GM12878 (cell line): ENCODE measurements around the gene ALDH3A2. TPM values are rescaled to one million over a fixed set of nuclear protein-coding genes. Genes with fewer than 3 reads are reported as not detected.

ENCODE experiments used
- ASH2L ChIP-seq: fragments of 300-600, 200-600 bp; sonication (generic); IDR thresholded peaks from 2 replicates; pipeline ENCODE4 v1.6.1; 2017; ENCODE audit warnings: low read depth, mild to moderate bottlenecking, borderline replicate concordance
- ATF7 ChIP-seq: fragments of 450-650 bp; IDR thresholded peaks from 2 replicates; pipeline ENCODE4 v1.6.1; 2016; ENCODE audit warnings: low read depth, mild to moderate bottlenecking
- CBFB ChIP-seq: IDR thresholded peaks from 2 replicates; pipeline ENCODE4 v1.6.1; 2016; ENCODE audit warnings: antibody characterized with exemption, low read depth
- EGR1 ChIP-seq, 2 experiments: IDR thresholded peaks; 1 replicate in 1 of 2; 2 replicates in 1 of 2; pipeline ENCODE4 v1.6.1; 2011 to 2012; ENCODE audit warnings: low read depth in 2 of 2, low read length in 2 of 2, borderline replicate concordance in 1 of 2, mild to moderate bottlenecking in 1 of 2, moderate library complexity in 1 of 2
- ETV6 ChIP-seq, 2 experiments: fragments of 450-650 bp in 1 of 2; IDR thresholded peaks in 1 of 2; conservative IDR thresholded peaks in 1 of 2; 2 replicates each; pipeline ENCODE4 v1.6.1; 2014; ENCODE audit warnings: antibody characterized with exemption in 1 of 2, borderline replicate concordance in 1 of 2, low read depth in 1 of 2, mild to moderate bottlenecking in 1 of 2, moderate library complexity in 1 of 2
- EZH2 ChIP-seq: IDR thresholded peaks from 2 replicates; pipeline ENCODE4 v1.6.1; 2012; ENCODE audit warnings: low read depth, mild to moderate bottlenecking, control low read depth, inconsistent platforms, low read length, borderline replicate concordance; ENCODE audit not compliant: control insufficient read depth
- HSF1 ChIP-seq: fragments of 150-350 bp; IDR thresholded peaks from 2 replicates; pipeline ENCODE4 v1.6.1; 2014; ENCODE audit warnings: mild to moderate bottlenecking, low read depth, low read length
- JUNB ChIP-seq: IDR thresholded peaks from 2 replicates; pipeline ENCODE4 v1.6.1; 2016; ENCODE audit warnings: antibody characterized with exemption, mild to moderate bottlenecking
- MLLT1 ChIP-seq: fragments of 450-650 bp; IDR thresholded peaks from 2 replicates; pipeline ENCODE4 v1.6.1; 2016; ENCODE audit warnings: mild to moderate bottlenecking
- PML ChIP-seq: IDR thresholded peaks from 2 replicates; pipeline ENCODE4 v1.6.1; 2012; ENCODE audit warnings: low read length, inconsistent platforms
- POLR2AphosphoS5 ChIP-seq: IDR thresholded peaks from 2 replicates; pipeline ENCODE4 v1.6.1; 2011; ENCODE audit warnings: mild to moderate bottlenecking, low read length, inconsistent platforms
- RAD51 ChIP-seq: fragments of 450-650 bp; IDR thresholded peaks from 2 replicates; pipeline ENCODE4 v1.6.1; 2016; ENCODE audit warnings: moderate library complexity, mild to moderate bottlenecking, inconsistent platforms
- TBL1XR1 ChIP-seq: IDR thresholded peaks from 2 replicates; pipeline ENCODE4 v1.6.1; 2012; ENCODE audit warnings: low read depth, low read length, improper control_type of control experiment
- polyA plus RNA-seq, 11 experiments: library from polyadenylated mRNA; depleted of rRNA in 4 of 11; unstranded in 6 of 11; stranded (reverse) in 5 of 11; fragments of >200 nt; fragmentation: Nextera tagmentation in 4 of 11; fragmentation: Illumina TruSeq in 1 of 11; extraction: Ambion mirVana in 4 of 11; extraction: Trizol in 1 of 11; gene quantifications; 1 replicate in 1 of 11; 2 replicates in 10 of 11; pipeline versions ENCODE4 v1.2.1 to v1.2.3, GENCODE V29; 2011 to 2016; ENCODE audit warnings: inconsistent platforms in 2 of 11, missing spikeins in 2 of 11, low read depth in 1 of 11
- total RNA-seq, 4 experiments: library from RNA; depleted of rRNA in 3 of 4; stranded (reverse); fragments of >200 nt in 3 of 4; fragmentation: Illumina TruSeq in 1 of 4; extraction: Trizol in 1 of 4; gene quantifications; 2 replicates each; pipeline versions ENCODE4 v1.2.1 to v1.2.3, GENCODE V29; 2013 to 2021
- TF ChIP-seq, protein P1 (sequence below): IDR thresholded peaks from 2 replicates; pipeline ENCODE4 v1.6.1; 2011; ENCODE audit warnings: mild to moderate bottlenecking, low read depth, low read length, moderate library complexity; ENCODE audit not compliant: insufficient replicate concordance
- TF ChIP-seq, protein P2 (sequence below): fragments of 450-650 bp; IDR thresholded peaks from 2 replicates; pipeline ENCODE4 v1.6.1; 2017; ENCODE audit warnings: antibody characterized with exemption, mild to moderate bottlenecking, moderate library complexity
- TF ChIP-seq, protein P3 (sequence below): IDR thresholded peaks from 2 replicates; pipeline ENCODE4 v1.6.1; 2011; ENCODE audit warnings: low read depth, mild to moderate bottlenecking, low read length, moderate library complexity, borderline replicate concordance; ENCODE audit errors: extremely low read depth

The ALDH3A2 gene
- total and polyA plus RNA-seq, 10 of the 15 experiments (the other 5 are each of a cell fraction or from before 2014, with no cell fraction given) = 5.0 to 37.0 (median 26.1) TPM

DNA sequence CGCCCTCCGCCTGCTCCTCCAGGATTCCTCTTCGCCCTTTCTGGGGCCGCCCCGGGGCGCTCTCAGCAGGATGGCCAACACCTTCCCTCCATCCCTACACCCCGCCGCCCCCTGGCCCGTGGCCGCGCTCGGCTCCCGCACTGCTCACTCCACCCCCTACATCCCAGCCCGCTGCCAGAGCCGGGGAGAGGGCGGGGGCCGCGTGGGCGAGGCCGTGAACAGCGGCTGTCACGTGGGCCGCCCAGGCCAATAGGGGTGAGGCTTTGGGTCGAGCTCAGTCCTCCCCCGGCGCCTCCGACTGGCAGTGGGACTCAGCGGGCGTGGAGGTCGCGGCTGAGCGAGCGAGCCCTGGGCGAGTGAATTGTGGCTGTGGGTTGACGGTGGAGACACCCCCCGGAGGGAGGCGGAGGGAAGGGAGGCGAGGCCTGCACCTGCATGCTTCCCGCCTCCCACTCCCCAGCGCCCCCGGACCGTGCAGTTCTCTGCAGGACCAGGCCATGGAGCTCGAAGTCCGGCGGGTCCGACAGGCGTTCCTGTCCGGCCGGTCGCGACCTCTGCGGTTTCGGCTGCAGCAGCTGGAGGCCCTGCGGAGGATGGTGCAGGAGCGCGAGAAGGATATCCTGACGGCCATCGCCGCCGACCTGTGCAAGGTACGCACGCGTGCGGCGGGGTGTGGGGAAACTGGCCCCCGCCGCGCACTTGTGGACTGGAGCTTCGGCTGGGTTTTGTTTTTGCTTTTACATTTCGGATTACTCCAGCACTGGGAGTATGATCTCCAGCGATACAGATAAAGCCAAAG is at the start of gene ALDH3A2 (continued):
- TF ChIP-seq HSF1 (no peak), EZH2 (no peak), POLR2AphosphoS5 (peak; percentile 74), MLLT1 (peak; percentile 61; the same call in 1 of the 2 replicates), JUNB (no peak), ASH2L (peak; percentile 76; the same call in 1 of the 2 replicates), TBL1XR1 (no peak), ATF7 (0 out of 2 replicates have a peak, but pooled peaks have one; percentile 19), RAD51 (peak; percentile 91), PML (no peak; the same call in 1 of the 2 replicates), ETV6 (conservative IDR thresholded peaks at IDR 0.05 in 1 of 2, IDR thresholded peaks at IDR 0.05 in 1 of 2; ENCODE audit: borderline replicate concordance in 1 of 2, low read depth in 1 of 2) (no peak), EGR1 (IDR thresholded peaks at IDR 0.05; ENCODE audit: borderline replicate concordance in 1 of 2, low read depth in 2 of 2, low read length in 2 of 2) (peak; percentile 53 to 97), CBFB (peak; percentile 33; the same call in 1 of the 2 replicates)
- TF ChIP-seq, protein P1, sequence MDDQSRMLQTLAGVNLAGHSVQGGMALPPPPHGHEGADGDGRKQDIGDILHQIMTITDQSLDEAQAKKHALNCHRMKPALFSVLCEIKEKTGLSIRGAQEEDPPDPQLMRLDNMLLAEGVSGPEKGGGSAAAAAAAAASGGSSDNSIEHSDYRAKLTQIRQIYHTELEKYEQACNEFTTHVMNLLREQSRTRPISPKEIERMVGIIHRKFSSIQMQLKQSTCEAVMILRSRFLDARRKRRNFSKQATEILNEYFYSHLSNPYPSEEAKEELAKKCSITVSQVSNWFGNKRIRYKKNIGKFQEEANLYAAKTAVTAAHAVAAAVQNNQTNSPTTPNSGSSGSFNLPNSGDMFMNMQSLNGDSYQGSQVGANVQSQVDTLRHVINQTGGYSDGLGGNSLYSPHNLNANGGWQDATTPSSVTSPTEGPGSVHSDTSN = no peak
- TF ChIP-seq, protein P2, sequence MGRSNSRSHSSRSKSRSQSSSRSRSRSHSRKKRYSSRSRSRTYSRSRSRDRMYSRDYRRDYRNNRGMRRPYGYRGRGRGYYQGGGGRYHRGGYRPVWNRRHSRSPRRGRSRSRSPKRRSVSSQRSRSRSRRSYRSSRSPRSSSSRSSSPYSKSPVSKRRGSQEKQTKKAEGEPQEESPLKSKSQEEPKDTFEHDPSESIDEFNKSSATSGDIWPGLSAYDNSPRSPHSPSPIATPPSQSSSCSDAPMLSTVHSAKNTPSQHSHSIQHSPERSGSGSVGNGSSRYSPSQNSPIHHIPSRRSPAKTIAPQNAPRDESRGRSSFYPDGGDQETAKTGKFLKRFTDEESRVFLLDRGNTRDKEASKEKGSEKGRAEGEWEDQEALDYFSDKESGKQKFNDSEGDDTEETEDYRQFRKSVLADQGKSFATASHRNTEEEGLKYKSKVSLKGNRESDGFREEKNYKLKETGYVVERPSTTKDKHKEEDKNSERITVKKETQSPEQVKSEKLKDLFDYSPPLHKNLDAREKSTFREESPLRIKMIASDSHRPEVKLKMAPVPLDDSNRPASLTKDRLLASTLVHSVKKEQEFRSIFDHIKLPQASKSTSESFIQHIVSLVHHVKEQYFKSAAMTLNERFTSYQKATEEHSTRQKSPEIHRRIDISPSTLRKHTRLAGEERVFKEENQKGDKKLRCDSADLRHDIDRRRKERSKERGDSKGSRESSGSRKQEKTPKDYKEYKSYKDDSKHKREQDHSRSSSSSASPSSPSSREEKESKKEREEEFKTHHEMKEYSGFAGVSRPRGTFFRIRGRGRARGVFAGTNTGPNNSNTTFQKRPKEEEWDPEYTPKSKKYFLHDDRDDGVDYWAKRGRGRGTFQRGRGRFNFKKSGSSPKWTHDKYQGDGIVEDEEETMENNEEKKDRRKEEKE = no peak
- TF ChIP-seq, protein P3, sequence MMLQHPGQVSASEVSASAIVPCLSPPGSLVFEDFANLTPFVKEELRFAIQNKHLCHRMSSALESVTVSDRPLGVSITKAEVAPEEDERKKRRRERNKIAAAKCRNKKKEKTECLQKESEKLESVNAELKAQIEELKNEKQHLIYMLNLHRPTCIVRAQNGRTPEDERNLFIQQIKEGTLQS = peak; percentile 67; the same call in 1 of the 2 replicates
